SJSA1 (cell line): ENCODE results near the gene EVC. TPM values are rescaled to one million over a fixed set of nuclear protein-coding genes. Genes with fewer than 3 reads are reported as not detected.
A peak's percentile ranks its signal among the peaks of the same experiment; 100 is the strongest.

ENCODE experiments used
- DNase-seq, 2 experiments: peaks; one replicate each; pipeline ENCODE4 v3.0.0-alpha.2; 2015 to 2020; ENCODE audit warnings: low spot score in 2 of 2, low read depth in 1 of 2
- H3K27ac ChIP-seq: fragments of 250-450 bp; sonication (Bioruptor Pico); 2 replicates; pipeline ENCODE4 v1.5.1; 2020; ENCODE audit warnings: mild to moderate bottlenecking, moderate library complexity
- H3K27me3 ChIP-seq: fragments of 250-450 bp; sonication (Bioruptor Pico); replicated peaks from 2 replicates; pipeline ENCODE4 v1.5.1; 2020; ENCODE audit warnings: mild to moderate bottlenecking, moderate library complexity
- H3K36me3 ChIP-seq: fragments of 250-450 bp; sonication (Bioruptor Pico); 2 replicates; pipeline ENCODE4 v1.5.1; 2020; ENCODE audit warnings: mild to moderate bottlenecking
- H3K4me1 ChIP-seq: fragments of 250-450 bp; sonication (Bioruptor Pico); replicated peaks from 2 replicates; pipeline ENCODE4 v1.6.1; 2021; ENCODE audit warnings: mild to moderate bottlenecking
- H3K4me3 ChIP-seq: fragments of 250-450 bp; sonication (Bioruptor Pico); 2 replicates; pipeline ENCODE4 v1.5.1; 2020; ENCODE audit warnings: mild to moderate bottlenecking
- H3K9me3 ChIP-seq: fragments of 250-450 bp; sonication (Bioruptor Pico); replicated peaks from 2 replicates; pipeline ENCODE4 v1.5.1; 2020; ENCODE audit warnings: mild to moderate bottlenecking
- total RNA-seq: library from RNA; depleted of rRNA; stranded (reverse); fragments of >200 nt; shearing (Covaris generic); gene quantifications from 2 replicates; pipeline ENCODE4 v1.2.3, GENCODE V29; 2014

EVC gene
- total RNA-seq, 1 experiment from 2014 or later, result 10.0 TPM

DNA sequence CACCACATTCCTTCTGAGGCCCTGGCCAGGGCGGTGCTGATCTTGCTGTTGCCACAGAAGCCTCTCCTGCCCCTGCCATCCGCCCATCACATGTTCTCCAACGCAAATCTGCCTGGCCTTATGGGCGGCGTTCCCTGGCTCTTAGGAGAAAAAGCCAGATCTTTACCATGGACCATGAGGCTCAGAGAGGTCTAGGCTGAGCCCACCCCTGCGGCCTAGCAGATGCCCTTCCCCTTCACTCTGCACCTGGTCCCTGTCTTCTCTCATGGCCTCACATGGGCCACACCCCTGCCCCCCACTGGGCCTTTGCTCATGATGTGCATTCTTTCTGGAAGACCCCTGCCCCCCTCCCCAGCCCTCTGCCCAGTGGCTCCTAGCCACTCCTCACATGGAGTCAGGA lies 103.4 kb downstream of the EVC start:
- Histone ChIP-seq H3K27ac (no peak overlapping the region), H3K36me3 (peaks cover 4% of the 10 kb centered on the region), H3K4me3 (no peak overlapping the region), H3K4me1 (no peaks in the 10 kb centered on the region), H3K9me3 (no peaks in the 10 kb centered on the region), H3K27me3 (no peaks in the 10 kb centered on the region)
- no peak for DNase-seq

GRCh38 chr4:5815641-5816040 lies 104.6 kb downstream of the EVC start:
- no peak for DNase-seq
- H3K4me3 ChIP-seq, result no peak overlapping the region
- H3K9me3 ChIP-seq, result no peaks in the 10 kb centered on the region
- no peaks in the 10 kb centered on the region; the same call in none of the 2 replicates for H3K36me3 ChIP-seq
- no peaks in the 10 kb centered on the region for H3K4me1 ChIP-seq
- no peak overlapping the region for H3K27ac ChIP-seq
- H3K27me3 ChIP-seq, result no peaks in the 10 kb centered on the region

- H3K36me3 ChIP-seq, result peaks cover 2% of the 10 kb centered on the region
- no peak overlapping the region for H3K27ac ChIP-seq
- H3K9me3 ChIP-seq, result no peaks in the 10 kb centered on the region
- no peaks in the 10 kb centered on the region for H3K27me3 ChIP-seq
- no peak overlapping the region for H3K4me3 ChIP-seq
- H3K4me1 ChIP-seq, result no peaks in the 10 kb centered on the region
- DNase-seq, result no peak
Measured at GRCh38 chr4:5816101-5816500, 105.1 kb downstream of the EVC start.

DNA sequence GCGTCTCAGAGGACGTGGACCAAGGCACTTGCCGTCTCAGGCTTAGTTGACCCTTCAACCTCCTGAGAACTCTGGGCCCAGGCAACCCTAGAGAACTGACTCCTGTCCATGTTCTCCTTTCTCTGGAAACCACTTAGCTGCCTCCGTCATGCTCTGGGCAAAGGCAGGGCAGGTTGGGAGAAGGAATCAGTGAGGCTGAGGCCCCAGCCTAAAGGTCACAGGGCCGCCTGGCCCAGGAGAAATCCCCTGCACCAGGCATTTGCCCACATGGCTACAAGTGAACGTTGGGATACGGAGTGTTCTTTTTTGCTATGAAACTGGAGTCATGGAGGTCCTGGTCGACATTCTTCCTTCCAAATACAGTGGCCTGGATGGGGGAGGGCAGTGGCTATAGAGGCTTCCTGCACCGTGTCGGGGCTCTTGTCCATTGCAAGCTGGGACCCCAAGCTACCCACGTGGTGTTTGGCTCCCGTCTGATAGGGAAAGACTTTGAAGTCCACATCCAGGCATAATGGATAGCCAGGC lies 105.9 kb downstream of the EVC start:
- Histone ChIP-seq H3K36me3 (peaks cover 8% of the 10 kb centered on the region), H3K27me3 (no peaks in the 10 kb centered on the region)

GRCh38 chr4:5821665-5822358 lies 110.8 kb downstream of the EVC start:
- no peak for DNase-seq
- no peak overlapping the region for H3K27ac ChIP-seq
- no peaks in the 10 kb centered on the region for H3K9me3 ChIP-seq
- no peaks in the 10 kb centered on the region for H3K4me1 ChIP-seq
- H3K27me3 ChIP-seq, result no peaks in the 10 kb centered on the region
- H3K4me3 ChIP-seq, result no peak overlapping the region
- H3K36me3 ChIP-seq, result peaks cover 8% of the 10 kb centered on the region; the same call in 1 of the 2 replicates

More for the DNA sequence above, 105.9 kb downstream of the EVC start:
- no peak for DNase-seq
- Histone ChIP-seq H3K4me3 (no peak overlapping the region), H3K9me3 (no peaks in the 10 kb centered on the region), H3K4me1 (no peaks in the 10 kb centered on the region), H3K27ac (no peak overlapping the region)

GRCh38 chr4:5822619-5823018 lies 111.6 kb downstream of the EVC start:
- H3K4me1 ChIP-seq, result no peaks in the 10 kb centered on the region
- no peaks in the 10 kb centered on the region for H3K27me3 ChIP-seq
- no peak overlapping the region for H3K4me3 ChIP-seq
- peaks cover 8% of the 10 kb centered on the region; the same call in 1 of the 2 replicates for H3K36me3 ChIP-seq
- no peak for DNase-seq
- H3K9me3 ChIP-seq, result no peaks in the 10 kb centered on the region
- no peak overlapping the region for H3K27ac ChIP-seq

GRCh38 chr4:5823542-5824211 lies 112.7 kb downstream of the EVC start:
- Histone ChIP-seq H3K9me3 (no peaks in the 10 kb centered on the region), H3K27me3 (no peaks in the 10 kb centered on the region), H3K36me3 (peaks cover 8% of the 10 kb centered on the region; the same call in 1 of the 2 replicates), H3K4me3 (no peak overlapping the region), H3K4me1 (no peaks in the 10 kb centered on the region), H3K27ac (no peak overlapping the region)
- DNase-seq, result no peak

- Histone ChIP-seq H3K9me3 (no peaks in the 10 kb centered on the region), H3K27ac (no peak overlapping the region), H3K4me3 (no peak overlapping the region), H3K4me1 (no peaks in the 10 kb centered on the region), H3K36me3 (peaks cover 8% of the 10 kb centered on the region; the same call in 1 of the 2 replicates), H3K27me3 (no peaks in the 10 kb centered on the region)
- DNase-seq, result no peak
Measured at GRCh38 chr4:5824227-5824626, 113.2 kb downstream of the EVC start.

DNA sequence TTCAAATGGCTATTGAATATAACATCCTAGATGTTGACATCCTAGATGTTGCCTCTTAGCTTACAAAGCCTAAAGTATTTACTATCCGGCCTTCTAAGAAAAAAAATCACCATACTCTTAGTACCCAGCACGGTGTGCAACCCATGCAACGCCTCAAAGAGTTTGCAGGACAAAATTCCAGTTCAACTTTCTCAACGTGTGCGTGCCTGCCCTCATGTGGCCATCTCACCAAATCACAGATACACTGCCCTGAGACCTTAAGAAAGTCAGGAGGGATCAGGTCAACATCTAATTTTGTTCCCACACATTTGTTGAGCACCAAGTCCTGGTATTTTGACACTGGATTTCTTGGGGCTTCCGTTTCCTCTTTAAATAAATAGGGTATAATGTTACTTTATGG lies 113.6 kb downstream of the EVC start:
- Histone ChIP-seq H3K27ac (no peak overlapping the region), H3K4me3 (no peak overlapping the region), H3K36me3 (peaks cover 8% of the 10 kb centered on the region; the same call in 1 of the 2 replicates), H3K27me3 (no peaks in the 10 kb centered on the region), H3K9me3 (no peaks in the 10 kb centered on the region), H3K4me1 (no peaks in the 10 kb centered on the region; the same call in 1 of the 2 replicates)
- peak in 1 of 2 experiments; percentile 4 for DNase-seq

- H3K27ac ChIP-seq, result no peak overlapping the region
- H3K36me3 ChIP-seq, result peaks cover 8% of the 10 kb centered on the region; the same call in 1 of the 2 replicates
- H3K27me3 ChIP-seq, result no peaks in the 10 kb centered on the region
- no peaks in the 10 kb centered on the region; the same call in 1 of the 2 replicates for H3K4me1 ChIP-seq
- no peak overlapping the region for H3K4me3 ChIP-seq
- no peak for DNase-seq
- H3K9me3 ChIP-seq, result no peaks in the 10 kb centered on the region
Measured at GRCh38 chr4:5825321-5826041, 114.5 kb downstream of the EVC start.

DNA sequence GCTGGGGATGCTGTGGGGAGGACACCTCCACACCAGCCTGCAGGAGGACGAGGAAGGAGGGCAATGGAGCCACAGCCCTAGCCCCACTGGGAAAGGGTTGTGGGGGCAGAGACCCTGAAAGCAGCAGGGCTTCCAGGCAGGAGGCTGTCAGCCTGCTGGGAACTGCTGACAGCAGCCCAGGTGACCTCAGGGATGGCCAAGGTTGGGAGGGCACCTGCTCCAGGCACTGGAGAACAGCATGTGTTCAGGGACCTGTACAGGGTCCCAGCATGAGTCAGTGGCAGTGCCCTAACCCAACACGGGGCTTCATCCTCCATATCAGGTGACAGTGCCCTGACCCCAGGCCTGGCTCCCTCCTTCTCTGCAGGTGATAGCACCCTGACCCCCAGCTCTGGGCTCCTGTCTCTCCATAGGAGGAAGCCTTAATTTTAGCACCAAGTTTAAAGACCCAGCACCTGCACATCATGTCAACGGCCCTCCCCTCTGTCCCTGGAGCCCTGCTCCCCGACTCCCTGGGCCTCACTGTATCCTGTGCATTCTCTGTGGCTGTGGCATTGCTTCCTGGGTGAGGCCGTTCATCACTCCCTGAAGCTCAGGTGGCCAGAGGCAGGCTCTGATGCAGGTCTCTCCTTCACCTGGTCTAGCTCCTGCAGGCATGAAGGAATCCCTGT lies 115.6 kb downstream of the EVC start:
- H3K27me3 ChIP-seq, result no peaks in the 10 kb centered on the region
- H3K36me3 ChIP-seq, result peaks cover 1% of the 10 kb centered on the region; the same call in 1 of the 2 replicates
- no peak for DNase-seq
- no peak overlapping the region for H3K27ac ChIP-seq
- no peaks in the 10 kb centered on the region for H3K9me3 ChIP-seq
- no peak overlapping the region for H3K4me3 ChIP-seq
- H3K4me1 ChIP-seq, result no peaks in the 10 kb centered on the region; the same call in 1 of the 2 replicates

DNA sequence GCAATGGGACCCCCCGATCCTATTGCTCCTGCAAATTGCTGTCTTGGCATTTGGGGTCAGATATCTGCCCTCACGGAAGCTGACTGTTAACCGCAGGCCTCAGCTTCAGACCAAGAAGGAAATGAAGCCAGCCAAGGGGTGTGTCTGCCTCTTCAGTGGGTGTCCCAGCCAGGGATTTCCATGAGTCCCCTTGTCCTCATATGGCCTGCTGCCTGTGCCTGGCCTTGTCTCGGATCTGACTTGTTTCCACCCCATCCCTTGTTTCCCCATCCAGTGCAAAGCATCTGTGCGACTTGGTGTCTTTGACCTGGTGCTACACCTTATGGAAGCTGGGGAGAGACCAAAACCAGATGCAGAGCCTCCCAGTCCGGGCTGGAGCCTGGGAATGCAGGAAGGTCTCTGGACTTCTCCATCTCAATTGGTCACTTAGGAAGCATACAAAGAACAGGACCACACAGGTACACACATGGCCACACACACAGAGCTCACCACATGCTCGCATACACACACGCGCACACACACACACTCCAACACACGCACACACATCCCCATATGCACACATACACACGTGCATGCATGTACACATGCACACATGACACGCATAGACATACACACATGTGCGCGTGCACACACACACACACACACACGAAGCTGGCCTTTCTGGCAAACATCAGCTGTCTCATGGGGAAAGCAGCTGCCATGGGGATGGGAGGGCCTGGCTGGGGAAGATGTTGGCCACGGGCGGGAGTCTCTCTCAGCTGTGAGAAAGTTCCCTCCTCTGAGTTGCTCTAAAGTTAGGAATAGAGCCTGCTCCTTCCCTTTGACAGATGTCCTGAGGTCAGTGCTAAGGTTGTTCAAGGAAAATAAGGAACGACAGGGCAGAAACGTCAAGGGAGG lies 116.4 kb downstream of the EVC start:
- H3K9me3 ChIP-seq, result no peaks in the 10 kb centered on the region
- no peaks in the 10 kb centered on the region for H3K36me3 ChIP-seq
- no peak overlapping the region for H3K27ac ChIP-seq
- H3K4me3 ChIP-seq, result no peak overlapping the region
- no peaks in the 10 kb centered on the region; the same call in 1 of the 2 replicates for H3K4me1 ChIP-seq
- no peaks in the 10 kb centered on the region for H3K27me3 ChIP-seq
- no peak for DNase-seq
